NCI-H2107 treated with DMSO at 0.1 percent for 48 hours (cell line): ENCODE data around the gene FDPS.

ENCODE experiments used
- DNase-seq: peaks from one replicate; lab custom pipeline; 2025; ENCODE audit not compliant: unreplicated experiment; lab: John Stamatoyannopoulos, UW

The FDPS gene

GRCh38 chr1:155352631-155353030 lies 44.0 kb downstream of the FDPS start:
- no peak for DNase-seq

GRCh38 chr1:155360051-155360450 lies 51.4 kb downstream of the FDPS start:
- no peak for DNase-seq
